Measurements from ENCODE around the gene CRYBG1. TPM values are rescaled to one million over a fixed set of nuclear protein-coding genes. Genes with fewer than 3 reads are reported as not detected.

CRYBG1 gene
- polyA plus RNA-seq, 1 experiment: 1.9 TPM

DNA sequence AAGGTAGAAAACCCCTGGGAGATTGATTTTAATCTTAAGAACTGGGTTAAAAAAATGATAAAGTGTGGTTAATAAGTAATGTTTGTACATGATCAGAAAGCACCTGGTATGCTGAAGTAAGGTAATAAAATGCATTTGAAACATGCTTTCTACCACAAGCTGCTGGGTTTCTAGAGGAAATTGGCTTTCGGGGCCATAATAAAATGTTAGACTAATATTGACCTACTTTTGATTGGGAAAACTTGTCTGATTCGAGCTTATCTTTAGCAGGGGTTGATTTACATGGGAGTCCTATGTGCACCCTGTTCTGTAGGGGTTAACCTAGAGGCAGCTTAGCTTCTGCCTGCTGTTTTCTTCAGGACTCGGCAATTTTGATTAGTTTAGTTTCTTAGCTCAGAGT lies 50.5 kb downstream of the CRYBG1 start:
- ChIA-PET CTCF (interaction anchor here (1.5 kb wide), 1 partner anchor 72 kb away, joined by 5 read pairs; no protein-coding TSS in a partner anchor), POLR2A (no interaction called here)
- no peaks in the 10 kb centered on the region for H3K9me3 ChIP-seq (ENCODE audit: control insufficient read depth, insufficient read depth, low read length)
- no peak overlapping the region for H3K27ac ChIP-seq (ENCODE audit: low read depth, low read length)
- DNase-seq (ENCODE audit: low read depth, low spot score): no peak
- no peak overlapping the region for H3K4me3 ChIP-seq (ENCODE audit: low read depth, low read length)
- TF ChIP-seq, protein P1, sequence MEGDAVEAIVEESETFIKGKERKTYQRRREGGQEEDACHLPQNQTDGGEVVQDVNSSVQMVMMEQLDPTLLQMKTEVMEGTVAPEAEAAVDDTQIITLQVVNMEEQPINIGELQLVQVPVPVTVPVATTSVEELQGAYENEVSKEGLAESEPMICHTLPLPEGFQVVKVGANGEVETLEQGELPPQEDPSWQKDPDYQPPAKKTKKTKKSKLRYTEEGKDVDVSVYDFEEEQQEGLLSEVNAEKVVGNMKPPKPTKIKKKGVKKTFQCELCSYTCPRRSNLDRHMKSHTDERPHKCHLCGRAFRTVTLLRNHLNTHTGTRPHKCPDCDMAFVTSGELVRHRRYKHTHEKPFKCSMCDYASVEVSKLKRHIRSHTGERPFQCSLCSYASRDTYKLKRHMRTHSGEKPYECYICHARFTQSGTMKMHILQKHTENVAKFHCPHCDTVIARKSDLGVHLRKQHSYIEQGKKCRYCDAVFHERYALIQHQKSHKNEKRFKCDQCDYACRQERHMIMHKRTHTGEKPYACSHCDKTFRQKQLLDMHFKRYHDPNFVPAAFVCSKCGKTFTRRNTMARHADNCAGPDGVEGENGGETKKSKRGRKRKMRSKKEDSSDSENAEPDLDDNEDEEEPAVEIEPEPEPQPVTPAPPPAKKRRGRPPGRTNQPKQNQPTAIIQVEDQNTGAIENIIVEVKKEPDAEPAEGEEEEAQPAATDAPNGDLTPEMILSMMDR (IDR thresholded peaks at IDR 0.05; ENCODE audit: low read depth, low read length): no peak
- peaks cover 5% of the 10 kb centered on the region for H3K27me3 ChIP-seq (ENCODE audit: control insufficient read depth, insufficient read depth, low read length)

DNA sequence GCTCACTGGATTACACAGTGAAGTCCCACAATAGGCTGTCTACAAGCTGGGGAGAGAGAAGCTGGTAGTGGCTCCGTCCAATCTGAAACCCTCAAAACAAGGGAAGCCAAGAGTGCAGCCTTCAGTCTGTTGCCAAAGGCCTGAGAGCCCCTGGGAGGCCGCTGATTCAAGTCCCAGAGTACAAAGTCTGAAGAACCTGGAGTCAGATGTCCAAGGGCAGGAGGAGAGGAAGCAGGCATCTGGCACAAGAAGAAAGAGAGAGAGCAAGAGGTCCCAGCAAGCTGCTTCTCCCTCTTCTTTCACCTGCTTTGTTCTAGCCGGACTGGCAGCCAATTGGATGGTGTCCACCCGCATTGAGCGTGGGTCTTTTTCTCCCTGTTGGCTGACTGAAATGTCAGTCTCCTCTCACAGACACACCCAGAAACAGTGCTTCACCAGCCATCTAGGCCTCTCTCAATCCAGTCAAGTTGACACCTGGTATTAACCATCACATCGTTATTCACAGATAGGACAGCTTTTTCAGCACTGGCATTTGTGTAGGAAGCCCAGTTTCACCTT lies 51.2 kb downstream of the CRYBG1 start:
- TF ChIP-seq, protein P1 (IDR thresholded peaks at IDR 0.05; ENCODE audit: low read depth, low read length): no peak
- POLR2A ChIA-PET: no interaction called here
- CTCF ChIA-PET: interaction anchor here (1.5 kb wide), 1 partner anchor 72 kb away, joined by 5 read pairs; no protein-coding TSS in a partner anchor
- Histone ChIP-seq H3K4me3 (ENCODE audit: low read depth, low read length) (no peak overlapping the region), H3K27me3 (ENCODE audit: control insufficient read depth, insufficient read depth, low read length) (peaks cover 5% of the 10 kb centered on the region), H3K9me3 (ENCODE audit: control insufficient read depth, insufficient read depth, low read length) (no peaks in the 10 kb centered on the region), H3K27ac (ENCODE audit: low read depth, low read length) (no peak overlapping the region)
- no peak for DNase-seq (ENCODE audit: low read depth, low spot score)

DNA sequence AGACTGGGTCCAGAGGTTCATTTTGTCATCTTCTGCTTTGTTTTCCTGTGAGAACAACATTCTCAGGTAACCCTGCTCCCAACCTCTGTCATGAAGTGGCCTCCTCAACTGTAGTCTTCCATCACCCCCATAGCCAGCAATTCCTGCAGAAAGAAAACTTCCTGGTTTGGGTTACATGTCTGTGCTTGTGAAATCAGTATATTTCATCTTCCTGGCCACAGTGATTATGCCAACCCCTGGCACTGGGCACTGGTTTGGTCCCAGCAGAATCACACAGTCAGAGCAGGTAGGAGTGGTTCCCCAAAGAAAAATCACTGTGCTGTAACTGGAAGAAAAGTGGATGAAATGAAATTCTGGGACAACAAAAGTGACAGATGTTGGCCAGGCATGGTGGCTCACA lies 52.5 kb downstream of the CRYBG1 start:
- TF ChIP-seq, protein P1 (IDR thresholded peaks at IDR 0.05; ENCODE audit: low read depth, low read length): no peak
- no peak overlapping the region for H3K27ac ChIP-seq (ENCODE audit: low read depth, low read length)
- H3K27me3 ChIP-seq (ENCODE audit: control insufficient read depth, insufficient read depth, low read length): peaks cover 8% of the 10 kb centered on the region
- H3K9me3 ChIP-seq (ENCODE audit: control insufficient read depth, insufficient read depth, low read length): no peaks in the 10 kb centered on the region
- ChIA-PET CTCF (interaction anchor here (0.7 kb wide), 1 partner anchor 51 kb away, joined by 3 read pairs; no protein-coding TSS in a partner anchor), POLR2A (interaction anchor here (0.6 kb wide), 1 partner anchor 602 kb away, joined by 4 read pairs; no protein-coding TSS in a partner anchor)
- no peak overlapping the region for H3K4me3 ChIP-seq (ENCODE audit: low read depth, low read length)
- no peak for DNase-seq (ENCODE audit: low read depth, low spot score)

DNA sequence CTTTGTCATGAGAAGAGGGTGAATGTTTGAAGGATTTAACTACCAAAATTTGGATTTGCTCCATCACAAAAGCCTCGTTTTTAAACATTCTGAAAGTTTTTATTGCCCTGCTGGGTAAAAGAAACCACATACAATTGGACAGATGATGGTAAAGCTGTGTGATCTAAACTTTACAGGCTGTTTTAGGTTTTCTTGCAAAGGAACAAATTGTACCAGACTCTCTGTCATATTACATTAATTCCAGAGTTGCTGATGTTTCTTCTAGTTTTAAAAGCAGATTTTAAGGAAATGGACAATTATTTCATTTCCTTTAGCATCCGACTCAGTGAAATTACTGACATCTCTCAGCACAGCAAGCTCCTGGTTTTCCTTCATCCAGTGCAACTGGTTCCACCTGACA lies 53.2 kb downstream of the CRYBG1 start:
- DNase-seq (ENCODE audit: low read depth, low spot score): no peak
- Histone ChIP-seq H3K27me3 (ENCODE audit: control insufficient read depth, insufficient read depth, low read length) (peaks cover 8% of the 10 kb centered on the region), H3K9me3 (ENCODE audit: control insufficient read depth, insufficient read depth, low read length) (no peaks in the 10 kb centered on the region), H3K27ac (ENCODE audit: low read depth, low read length) (no peak overlapping the region), H3K4me3 (ENCODE audit: low read depth, low read length) (no peak overlapping the region)
- TF ChIP-seq, protein P1 (IDR thresholded peaks at IDR 0.05; ENCODE audit: low read depth, low read length): no peak
- ChIA-PET CTCF (no interaction called here), POLR2A (interaction anchor here (0.6 kb wide), 1 partner anchor 603 kb away, joined by 4 read pairs; no protein-coding TSS in a partner anchor)

DNA sequence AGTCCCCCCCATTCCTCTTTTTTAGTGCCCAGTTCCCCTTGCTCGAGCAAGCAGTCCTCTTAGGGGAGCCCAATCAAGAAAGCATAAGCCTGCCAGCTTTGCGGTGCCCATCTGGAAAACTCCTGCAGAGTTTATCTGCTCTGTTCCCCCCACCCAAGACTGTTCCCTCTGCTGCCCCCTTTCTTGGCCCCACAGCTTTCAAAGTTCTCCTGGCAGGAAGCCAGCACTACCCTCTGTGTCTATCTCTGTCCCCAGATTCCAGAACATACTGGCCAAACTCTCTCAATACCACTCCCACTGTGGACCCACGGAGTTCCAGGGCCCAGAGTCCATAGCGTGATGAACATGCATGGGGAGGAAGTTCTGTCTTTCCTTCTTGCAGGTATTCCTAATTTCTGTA lies 55.4 kb downstream of the CRYBG1 start:
- Histone ChIP-seq H3K9me3 (ENCODE audit: control insufficient read depth, insufficient read depth, low read length) (no peaks in the 10 kb centered on the region), H3K27me3 (ENCODE audit: control insufficient read depth, insufficient read depth, low read length) (peaks cover 8% of the 10 kb centered on the region), H3K27ac (ENCODE audit: low read depth, low read length) (no peak overlapping the region), H3K4me3 (ENCODE audit: low read depth, low read length) (no peak overlapping the region)
- TF ChIP-seq, protein P1 (IDR thresholded peaks at IDR 0.05; ENCODE audit: low read depth, low read length): no peak
- no peak for DNase-seq (ENCODE audit: low read depth, low spot score)
- CTCF ChIA-PET: no interaction called here
- POLR2A ChIA-PET: no interaction called here
